CD4-positive, alpha-beta T cell (primary cell): ENCODE results near the gene FGGY. TPM values are rescaled to one million over a fixed set of nuclear protein-coding genes. Genes with fewer than 3 reads are reported as not detected.

Experiments used
- ATAC-seq: fragments of 200-7000 bp; cut with Tn5 transposase; one replicate; pipeline ENCODE4 v1.10.0; 2022; ENCODE audit warnings: mild to moderate bottlenecking; ENCODE audit not compliant: poor library complexity
- CTCF ChIA-PET: fragments of 350-600 bp; sonication (Branson Sonifier 250); formaldehyde crosslinking; loops from one replicate; lab custom pipeline; 2021; ENCODE audit warnings: antibody characterized with exemption, inconsistent platforms; lab: Charles Lee
- POLR2A ChIA-PET: fragments of 350-600 bp; sonication (Branson Sonifier 250); formaldehyde crosslinking; loops from one replicate; lab custom pipeline; 2021; ENCODE audit warnings: antibody characterized with exemption, inconsistent platforms; lab: Charles Lee
- DNase-seq, 14 experiments: peaks; one replicate each; pipeline ENCODE4 v3.0.0-alpha.2; 2013 to 2020; ENCODE audit warnings: mixed read lengths in 2 of 14
- H3K27ac ChIP-seq, 2 donors: one replicate each; pipeline versions ENCODE4 v1.5.1 to v1.7.0; 2013; ENCODE audit warnings: low read length in 2 of 2, low read depth in 1 of 2, mild to moderate bottlenecking in 1 of 2
- H3K27me3 ChIP-seq, 2 experiments: 1 replicate in 1 of 2; 2 replicates in 1 of 2; pipeline versions ENCODE4 v1.6.1 to v1.7.0; 2013; ENCODE audit warnings: low read length in 2 of 2, control low read depth in 1 of 2, mild to moderate bottlenecking in 1 of 2, moderate library complexity in 1 of 2; ENCODE audit not compliant: insufficient read depth in 2 of 2, control insufficient read depth in 1 of 2
- H3K36me3 ChIP-seq: one replicate; pipeline ENCODE4 v1.6.1; 2013; ENCODE audit warnings: low read length, control low read depth; ENCODE audit not compliant: insufficient read depth
- H3K4me1 ChIP-seq: one replicate; pipeline ENCODE4 v1.6.1; 2013; ENCODE audit warnings: low read length, control low read depth; ENCODE audit not compliant: insufficient read depth
- H3K4me3 ChIP-seq: one replicate; pipeline ENCODE4 v1.5.1; 2013; ENCODE audit warnings: mild to moderate bottlenecking, low read length, moderate library complexity
- H3K9me3 ChIP-seq, 2 experiments: 1 replicate in 1 of 2; 2 replicates in 1 of 2; pipeline versions ENCODE4 v1.6.1 to v1.7.0; 2013; ENCODE audit warnings: low read length in 2 of 2, mild to moderate bottlenecking in 2 of 2, control low read depth in 1 of 2, moderate library complexity in 1 of 2; ENCODE audit not compliant: control insufficient read depth in 1 of 2, insufficient read depth in 1 of 2
- H3K27ac Mint-ChIP-seq: one replicate; pipeline ENCODE4 v1.8.0; 2020; ENCODE audit warnings: mixed read lengths
- H3K27me3 Mint-ChIP-seq: one replicate; pipeline ENCODE4 v1.8.0; 2021; ENCODE audit warnings: mixed read lengths
- H3K36me3 Mint-ChIP-seq: one replicate; pipeline ENCODE4 v1.8.0; 2021; ENCODE audit warnings: low read depth, mixed read lengths
- H3K4me1 Mint-ChIP-seq: one replicate; pipeline ENCODE4 v1.8.0; 2021; ENCODE audit warnings: low read depth, mixed read lengths
- H3K4me3 Mint-ChIP-seq: one replicate; pipeline ENCODE4 v1.8.0; 2020; ENCODE audit warnings: mild to moderate bottlenecking, mixed read lengths
- H3K9me3 Mint-ChIP-seq: one replicate; pipeline ENCODE4 v1.8.0; 2020; ENCODE audit warnings: mixed read lengths
- intact Hi-C, 2 experiments: fragments of 100-400 bp; cut with DNase I in 1 of 2; cut with micrococcal nuclease in 1 of 2; formaldehyde crosslinking; loops; one replicate each; pipeline versions ENCODE4 v1.15.1 to v1.9.0; 2023 to 2025; cut with DNase I, micrococcal nuclease
- total RNA-seq, 174 experiments: library from RNA in 2 of 174; stranded (reverse) in 2 of 174; gene quantifications; one replicate each; pipeline ENCODE4 v1.2.3 and lab custom pipeline; 2021 to 2026
- TF ChIP-seq, protein P1 (sequence below): fragments of 200-600 bp; IDR thresholded peaks from one replicate; pipeline ENCODE4 v1.8.0; 2022; ENCODE audit warnings: antibody characterized with exemption, mild to moderate bottlenecking

The FGGY gene
- total RNA-seq, 2 experiments from 2014 or later: 9.5 to 10.0 TPM

DNA sequence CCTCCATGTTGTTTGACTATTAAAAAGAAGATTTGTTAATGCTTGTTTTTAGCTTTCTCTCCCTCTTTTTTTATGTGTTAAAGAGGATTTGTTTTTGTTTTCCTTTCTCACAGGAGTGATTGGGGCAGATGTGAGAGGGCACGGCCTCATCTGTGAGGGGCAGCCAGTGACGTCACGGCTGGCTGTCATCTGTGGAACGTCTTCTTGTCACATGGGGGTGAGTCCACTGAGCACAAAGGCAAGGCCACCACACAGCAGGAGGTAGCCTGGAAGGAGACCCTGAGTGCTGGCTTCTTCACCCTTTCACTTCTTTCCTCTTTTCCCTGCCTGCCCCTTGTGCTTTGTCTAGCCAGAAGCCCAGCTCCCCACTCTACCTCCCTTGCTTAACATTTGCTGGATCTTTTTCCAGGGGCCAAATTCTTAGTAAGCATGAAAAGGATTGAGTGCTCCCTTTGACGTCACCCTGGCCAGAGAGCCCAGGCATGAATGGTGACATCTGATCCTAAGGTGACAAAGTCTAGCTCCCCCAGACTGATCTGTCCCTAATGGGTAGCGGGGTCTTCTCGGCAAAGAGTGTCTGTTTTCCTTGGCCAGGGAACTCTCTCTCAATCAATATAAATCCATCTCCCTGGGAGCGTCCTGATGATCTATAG lies 257.2 kb downstream of the FGGY start:
- no peak overlapping the region for H3K4me3 ChIP-seq
- intact Hi-C loops: no loop called here
- Mint-ChIP-seq H3K36me3 (peaks cover 45% of the 10 kb centered on the region), H3K4me3 (no peak overlapping the region), H3K4me1 (no peaks in the 10 kb centered on the region), H3K27ac (no peak overlapping the region), H3K27me3 (no peaks in the 10 kb centered on the region), H3K9me3 (peaks cover 5% of the 10 kb centered on the region)
- ChIA-PET CTCF (no interaction called here), POLR2A (no interaction called here)
- peaks cover 0 to 7% of the 10 kb centered on the region in 2 experiments for H3K9me3 ChIP-seq
- DNase-seq (no peak), ATAC-seq (no peak)
- TF ChIP-seq, protein P1, sequence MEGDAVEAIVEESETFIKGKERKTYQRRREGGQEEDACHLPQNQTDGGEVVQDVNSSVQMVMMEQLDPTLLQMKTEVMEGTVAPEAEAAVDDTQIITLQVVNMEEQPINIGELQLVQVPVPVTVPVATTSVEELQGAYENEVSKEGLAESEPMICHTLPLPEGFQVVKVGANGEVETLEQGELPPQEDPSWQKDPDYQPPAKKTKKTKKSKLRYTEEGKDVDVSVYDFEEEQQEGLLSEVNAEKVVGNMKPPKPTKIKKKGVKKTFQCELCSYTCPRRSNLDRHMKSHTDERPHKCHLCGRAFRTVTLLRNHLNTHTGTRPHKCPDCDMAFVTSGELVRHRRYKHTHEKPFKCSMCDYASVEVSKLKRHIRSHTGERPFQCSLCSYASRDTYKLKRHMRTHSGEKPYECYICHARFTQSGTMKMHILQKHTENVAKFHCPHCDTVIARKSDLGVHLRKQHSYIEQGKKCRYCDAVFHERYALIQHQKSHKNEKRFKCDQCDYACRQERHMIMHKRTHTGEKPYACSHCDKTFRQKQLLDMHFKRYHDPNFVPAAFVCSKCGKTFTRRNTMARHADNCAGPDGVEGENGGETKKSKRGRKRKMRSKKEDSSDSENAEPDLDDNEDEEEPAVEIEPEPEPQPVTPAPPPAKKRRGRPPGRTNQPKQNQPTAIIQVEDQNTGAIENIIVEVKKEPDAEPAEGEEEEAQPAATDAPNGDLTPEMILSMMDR: no peak
- H3K27ac ChIP-seq: no peak overlapping the region
- no peaks in the 10 kb centered on the region for H3K27me3 ChIP-seq
- H3K4me1 ChIP-seq: no peaks in the 10 kb centered on the region
- H3K36me3 ChIP-seq: no peaks in the 10 kb centered on the region

GRCh38 chr1:59554752-59555151 lies 257.9 kb downstream of the FGGY start:
- no peaks in the 10 kb centered on the region for H3K4me1 ChIP-seq
- ChIA-PET CTCF (no interaction called here), POLR2A (no interaction called here)
- H3K36me3 ChIP-seq: no peaks in the 10 kb centered on the region
- no peaks in the 10 kb centered on the region for H3K27me3 ChIP-seq
- no peak overlapping the region for H3K27ac ChIP-seq
- TF ChIP-seq, protein P1: no peak
- no peak for DNase-seq
- no peak overlapping the region for H3K27ac Mint-ChIP-seq
- intact Hi-C loops: no loop called here
- H3K9me3 Mint-ChIP-seq: peaks cover 5% of the 10 kb centered on the region
- no peak overlapping the region for H3K4me3 Mint-ChIP-seq
- no peak overlapping the region for H3K4me3 ChIP-seq
- no peaks in the 10 kb centered on the region for H3K27me3 Mint-ChIP-seq
- H3K36me3 Mint-ChIP-seq: peaks cover 45% of the 10 kb centered on the region
- H3K9me3 ChIP-seq: peaks cover 0 to 7% of the 10 kb centered on the region in 2 experiments
- no peak for ATAC-seq
- no peaks in the 10 kb centered on the region for H3K4me1 Mint-ChIP-seq

DNA sequence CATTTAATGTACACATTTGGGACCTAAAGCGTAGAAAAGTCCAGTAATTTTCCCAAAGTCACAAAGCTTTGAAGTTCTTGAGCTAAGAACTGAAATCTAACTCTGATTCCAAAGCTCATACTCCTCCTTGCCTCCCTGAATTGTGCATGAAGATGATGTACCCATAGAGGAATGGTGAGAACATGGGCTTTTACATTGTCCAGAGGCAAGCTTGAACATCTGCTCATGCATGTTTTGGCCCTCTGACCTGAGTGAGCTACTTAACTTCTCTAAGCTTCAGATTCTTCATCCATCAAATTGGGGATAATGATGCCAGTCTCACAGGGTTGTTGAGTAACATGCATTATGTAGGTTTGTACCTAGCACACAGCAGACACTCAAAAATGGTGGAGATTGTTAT lies 259.5 kb downstream of the FGGY start:
- no peak overlapping the region for H3K27ac ChIP-seq
- no peak for DNase-seq
- Mint-ChIP-seq H3K4me1 (no peaks in the 10 kb centered on the region), H3K9me3 (peaks cover 5% of the 10 kb centered on the region), H3K27me3 (no peaks in the 10 kb centered on the region), H3K36me3 (peaks cover 45% of the 10 kb centered on the region), H3K4me3 (no peak overlapping the region), H3K27ac (no peak overlapping the region)
- ChIA-PET CTCF (no interaction called here), POLR2A (no interaction called here)
- no peaks in the 10 kb centered on the region for H3K4me1 ChIP-seq
- TF ChIP-seq, protein P1: no peak
- H3K9me3 ChIP-seq: peaks cover 0 to 7% of the 10 kb centered on the region in 2 experiments
- no peak for ATAC-seq
- H3K4me3 ChIP-seq: no peak overlapping the region
- H3K36me3 ChIP-seq: no peaks in the 10 kb centered on the region
- intact Hi-C loops: no loop called here
- no peaks in the 10 kb centered on the region for H3K27me3 ChIP-seq
